ENCODE measurements around the gene SFXN5.

SFXN5 gene

GRCh38 chr2:72929010-72929409 lies 142.5 kb downstream of the SFXN5 start:
- Histone ChIP-seq H4K20me1 (ENCODE audit: insufficient read depth) (no peaks in the 10 kb centered on the region), H3K79me2 (ENCODE audit: insufficient read depth, low read depth) (no peaks in the 10 kb centered on the region), H3K27ac (no peak overlapping the region), H3K4me2 (no peak overlapping the region), H3K9ac (no peak overlapping the region), H3K4me3 (IDR thresholded peaks at IDR 0.05; ENCODE audit: insufficient read depth, low read depth, low read length) (no peak overlapping the region), H3K27me3 (ENCODE audit: insufficient read depth, low read depth) (no peaks in the 10 kb centered on the region; the same call in 1 of the 2 replicates), H2AFZ (ENCODE audit: low read depth) (no peak overlapping the region), H3K36me3 (ENCODE audit: insufficient read depth) (no peaks in the 10 kb centered on the region), H3K4me1 (ENCODE audit: low read depth, poor library complexity, severe bottlenecking) (no peaks in the 10 kb centered on the region)
- no peak for TF ChIP-seq CTCF (conservative IDR thresholded peaks at IDR 0.05; ENCODE audit: low read depth, low read length)

- no peaks in the 10 kb centered on the region for H3K79me2 ChIP-seq (ENCODE audit: insufficient read depth, low read depth)
- peaks cover 7% of the 10 kb centered on the region; the same call in 1 of the 2 replicates for H3K27me3 ChIP-seq (ENCODE audit: insufficient read depth, low read depth)
- H3K27ac ChIP-seq = no peak overlapping the region
- no peak overlapping the region for H3K4me2 ChIP-seq
- no peak overlapping the region for H3K4me3 ChIP-seq (IDR thresholded peaks at IDR 0.05; ENCODE audit: insufficient read depth, low read depth, low read length)
- H3K36me3 ChIP-seq (ENCODE audit: insufficient read depth) = no peaks in the 10 kb centered on the region
- H4K20me1 ChIP-seq (ENCODE audit: insufficient read depth) = no peaks in the 10 kb centered on the region
- no peak overlapping the region for H3K9ac ChIP-seq
- H3K4me1 ChIP-seq (ENCODE audit: low read depth, poor library complexity, severe bottlenecking) = no peaks in the 10 kb centered on the region
- no peak for TF ChIP-seq CTCF (conservative IDR thresholded peaks at IDR 0.05; ENCODE audit: low read depth, low read length)
- no peak overlapping the region for H2AFZ ChIP-seq (ENCODE audit: low read depth)
Observed at GRCh38 chr2:72927619-72928550, 143.6 kb downstream of the SFXN5 start.

- Histone ChIP-seq H2AFZ (ENCODE audit: low read depth) (no peak overlapping the region), H3K9ac (no peak overlapping the region), H3K4me3 (IDR thresholded peaks at IDR 0.05; ENCODE audit: insufficient read depth, low read depth, low read length) (no peak overlapping the region), H3K79me2 (ENCODE audit: insufficient read depth, low read depth) (no peaks in the 10 kb centered on the region), H3K4me1 (ENCODE audit: low read depth, poor library complexity, severe bottlenecking) (no peaks in the 10 kb centered on the region), H3K27me3 (ENCODE audit: insufficient read depth, low read depth) (peaks cover 15% of the 10 kb centered on the region; the same call in 1 of the 2 replicates), H3K27ac (no peak overlapping the region), H3K36me3 (ENCODE audit: insufficient read depth) (no peaks in the 10 kb centered on the region), H3K4me2 (no peak overlapping the region), H4K20me1 (ENCODE audit: insufficient read depth) (no peaks in the 10 kb centered on the region)
- TF ChIP-seq CTCF (conservative IDR thresholded peaks at IDR 0.05; ENCODE audit: low read depth, low read length) = no peak
Observed at GRCh38 chr2:72926811-72927465, 144.6 kb downstream of the SFXN5 start.

GRCh38 chr2:72926368-72926767 lies 145.1 kb downstream of the SFXN5 start:
- H3K36me3 ChIP-seq (ENCODE audit: insufficient read depth) = no peaks in the 10 kb centered on the region
- H3K4me2 ChIP-seq = no peak overlapping the region
- H3K9ac ChIP-seq = no peak overlapping the region
- no peak overlapping the region for H3K4me3 ChIP-seq (IDR thresholded peaks at IDR 0.05; ENCODE audit: insufficient read depth, low read depth, low read length)
- no peaks in the 10 kb centered on the region for H3K79me2 ChIP-seq (ENCODE audit: insufficient read depth, low read depth)
- TF ChIP-seq CTCF (conservative IDR thresholded peaks at IDR 0.05; ENCODE audit: low read depth, low read length) = no peak
- H4K20me1 ChIP-seq (ENCODE audit: insufficient read depth) = no peaks in the 10 kb centered on the region
- H2AFZ ChIP-seq (ENCODE audit: low read depth) = no peak overlapping the region
- H3K27ac ChIP-seq = no peak overlapping the region
- H3K27me3 ChIP-seq (ENCODE audit: insufficient read depth, low read depth) = peaks cover 21% of the 10 kb centered on the region; the same call in 1 of the 2 replicates
- no peaks in the 10 kb centered on the region for H3K4me1 ChIP-seq (ENCODE audit: low read depth, poor library complexity, severe bottlenecking)

All from KMS-11 (cell line).